ENCODE results near the gene USP25.

USP25 gene

DNA sequence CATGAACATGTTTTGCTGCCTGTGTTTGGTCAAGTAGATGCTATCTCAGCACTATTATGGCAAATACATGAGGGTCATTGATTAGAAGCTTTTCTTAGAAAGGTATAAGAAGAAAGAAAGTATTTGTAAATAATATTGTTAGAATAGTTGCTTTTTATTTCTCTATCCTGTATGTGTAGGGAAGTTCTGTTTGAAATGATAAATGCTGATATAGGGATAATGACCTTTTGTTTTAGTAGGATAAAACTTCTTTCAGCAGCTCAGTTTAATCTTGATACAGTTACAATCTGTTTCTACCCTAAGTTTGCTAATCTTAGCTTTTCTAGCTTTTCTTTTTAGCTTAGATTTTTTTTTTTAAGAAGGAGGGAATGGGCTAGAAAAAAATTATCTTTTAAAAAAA, 63.3 kb downstream of the USP25 start:
- Histone ChIP-seq H3K27ac (ENCODE audit: low read length) (no peak overlapping the region), H2AFZ (ENCODE audit: low read depth, low read length) (no peak overlapping the region), H3K4me1 (ENCODE audit: low read length) (no peaks in the 10 kb centered on the region), H4K20me1 (ENCODE audit: insufficient read depth, low read length) (no peaks in the 10 kb centered on the region), H3K4me2 (ENCODE audit: low read length) (no peak overlapping the region), H3K9me3 (ENCODE audit: insufficient read depth, low read length) (no peaks in the 10 kb centered on the region), H3K4me3 (ENCODE audit: low read length) (no peak overlapping the region), H3K27me3 (ENCODE audit: low read depth, low read length) (no peaks in the 10 kb centered on the region), H3K9ac (ENCODE audit: low read length) (no peak overlapping the region), H3K36me3 (replicated peaks; ENCODE audit: low read depth, low read length) (no peaks in the 10 kb centered on the region), H3K79me2 (ENCODE audit: low read length) (no peaks in the 10 kb centered on the region)
- TF ChIP-seq, protein P1, sequence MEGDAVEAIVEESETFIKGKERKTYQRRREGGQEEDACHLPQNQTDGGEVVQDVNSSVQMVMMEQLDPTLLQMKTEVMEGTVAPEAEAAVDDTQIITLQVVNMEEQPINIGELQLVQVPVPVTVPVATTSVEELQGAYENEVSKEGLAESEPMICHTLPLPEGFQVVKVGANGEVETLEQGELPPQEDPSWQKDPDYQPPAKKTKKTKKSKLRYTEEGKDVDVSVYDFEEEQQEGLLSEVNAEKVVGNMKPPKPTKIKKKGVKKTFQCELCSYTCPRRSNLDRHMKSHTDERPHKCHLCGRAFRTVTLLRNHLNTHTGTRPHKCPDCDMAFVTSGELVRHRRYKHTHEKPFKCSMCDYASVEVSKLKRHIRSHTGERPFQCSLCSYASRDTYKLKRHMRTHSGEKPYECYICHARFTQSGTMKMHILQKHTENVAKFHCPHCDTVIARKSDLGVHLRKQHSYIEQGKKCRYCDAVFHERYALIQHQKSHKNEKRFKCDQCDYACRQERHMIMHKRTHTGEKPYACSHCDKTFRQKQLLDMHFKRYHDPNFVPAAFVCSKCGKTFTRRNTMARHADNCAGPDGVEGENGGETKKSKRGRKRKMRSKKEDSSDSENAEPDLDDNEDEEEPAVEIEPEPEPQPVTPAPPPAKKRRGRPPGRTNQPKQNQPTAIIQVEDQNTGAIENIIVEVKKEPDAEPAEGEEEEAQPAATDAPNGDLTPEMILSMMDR (IDR thresholded peaks at IDR 0.05; ENCODE audit: low read depth, low read length), result no peak
- TF ChIP-seq EZH2phosphoT487 (IDR thresholded peaks at IDR 0.05; ENCODE audit: low read depth), result no peak

DNA sequence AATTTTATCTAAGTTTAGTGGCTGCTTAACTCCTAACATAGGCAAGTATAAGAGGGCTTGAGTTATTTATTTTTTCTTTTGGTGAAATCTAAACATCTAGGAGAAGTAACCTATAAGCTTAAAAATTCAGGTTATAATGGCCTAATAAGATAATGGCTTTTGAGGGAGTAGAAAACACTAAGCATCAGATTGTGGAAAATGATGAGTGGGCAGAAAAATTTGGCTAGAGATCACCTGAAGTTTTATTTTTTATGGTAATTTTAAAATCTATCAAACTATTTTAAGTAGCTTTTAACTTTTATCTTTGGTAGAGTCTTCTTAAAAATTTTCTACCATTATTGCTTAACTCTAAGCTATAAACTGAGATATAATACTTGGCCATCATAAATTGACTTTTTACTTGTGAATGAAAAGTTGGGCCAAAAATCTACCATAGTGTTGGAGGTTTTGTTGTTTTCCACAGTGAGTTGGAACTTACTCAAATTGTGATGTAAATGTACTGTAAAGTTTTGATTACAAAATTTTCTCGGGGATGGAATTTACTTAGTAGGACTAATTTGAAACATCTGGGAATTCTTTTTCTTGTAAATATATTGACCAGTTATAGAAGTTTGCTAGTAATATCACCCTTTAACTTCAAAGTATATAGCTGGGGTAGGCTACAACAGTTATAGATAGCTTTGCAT, 63.9 kb downstream of the USP25 start:
- Histone ChIP-seq H3K36me3 (replicated peaks; ENCODE audit: low read depth, low read length) (no peaks in the 10 kb centered on the region), H2AFZ (ENCODE audit: low read depth, low read length) (no peak overlapping the region), H4K20me1 (ENCODE audit: insufficient read depth, low read length) (no peaks in the 10 kb centered on the region), H3K4me3 (ENCODE audit: low read length) (no peak overlapping the region), H3K27ac (ENCODE audit: low read length) (no peak overlapping the region), H3K79me2 (ENCODE audit: low read length) (no peaks in the 10 kb centered on the region), H3K4me1 (ENCODE audit: low read length) (no peaks in the 10 kb centered on the region), H3K9ac (ENCODE audit: low read length) (no peak overlapping the region), H3K4me2 (ENCODE audit: low read length) (no peak overlapping the region), H3K27me3 (ENCODE audit: low read depth, low read length) (no peaks in the 10 kb centered on the region), H3K9me3 (ENCODE audit: insufficient read depth, low read length) (no peaks in the 10 kb centered on the region)
- no peak for TF ChIP-seq EZH2phosphoT487 (IDR thresholded peaks at IDR 0.05; ENCODE audit: low read depth)
- TF ChIP-seq, protein P1 (IDR thresholded peaks at IDR 0.05; ENCODE audit: low read depth, low read length), result no peak

DNA sequence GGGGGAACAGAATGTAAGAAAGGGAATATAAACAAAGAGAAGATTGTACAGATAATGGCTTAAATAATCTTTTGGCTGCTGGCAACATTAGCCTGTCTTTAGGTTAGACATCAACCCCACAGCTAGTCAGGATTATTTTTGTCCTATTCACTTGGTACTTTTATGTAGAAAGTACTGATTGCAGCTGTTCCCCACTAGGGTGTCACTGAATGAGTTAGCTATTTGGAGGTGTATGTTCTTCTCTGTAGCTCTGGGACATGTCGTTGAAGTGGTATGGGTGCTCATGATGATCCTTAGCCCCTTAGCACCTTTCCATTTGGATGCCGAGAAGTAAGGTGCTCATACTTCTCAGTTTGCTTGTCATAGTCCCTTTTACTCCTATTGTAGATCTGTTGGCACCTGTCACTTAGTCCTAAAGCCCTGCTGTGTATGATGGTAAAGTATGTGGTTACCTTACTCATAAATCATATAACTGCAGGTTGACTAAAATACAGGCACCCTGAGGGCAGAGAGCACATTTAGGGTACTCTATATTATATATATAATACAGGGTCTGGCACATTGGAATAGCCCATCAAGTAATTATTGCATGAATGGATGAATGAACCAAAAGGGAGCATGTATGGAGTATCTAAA, 64.6 kb downstream of the USP25 start:
- Histone ChIP-seq H3K4me3 (ENCODE audit: low read length) (no peak overlapping the region), H3K9ac (ENCODE audit: low read length) (no peak overlapping the region), H2AFZ (ENCODE audit: low read depth, low read length) (no peak overlapping the region), H3K4me1 (ENCODE audit: low read length) (no peaks in the 10 kb centered on the region), H3K27me3 (ENCODE audit: low read depth, low read length) (no peaks in the 10 kb centered on the region), H3K4me2 (ENCODE audit: low read length) (no peak overlapping the region), H3K36me3 (replicated peaks; ENCODE audit: low read depth, low read length) (no peaks in the 10 kb centered on the region), H3K27ac (ENCODE audit: low read length) (no peak overlapping the region), H4K20me1 (ENCODE audit: insufficient read depth, low read length) (no peaks in the 10 kb centered on the region), H3K79me2 (ENCODE audit: low read length) (no peaks in the 10 kb centered on the region), H3K9me3 (ENCODE audit: insufficient read depth, low read length) (no peaks in the 10 kb centered on the region)
- no peak for TF ChIP-seq EZH2phosphoT487 (IDR thresholded peaks at IDR 0.05; ENCODE audit: low read depth)
- TF ChIP-seq, protein P1 (IDR thresholded peaks at IDR 0.05; ENCODE audit: low read depth, low read length), result no peak

DNA sequence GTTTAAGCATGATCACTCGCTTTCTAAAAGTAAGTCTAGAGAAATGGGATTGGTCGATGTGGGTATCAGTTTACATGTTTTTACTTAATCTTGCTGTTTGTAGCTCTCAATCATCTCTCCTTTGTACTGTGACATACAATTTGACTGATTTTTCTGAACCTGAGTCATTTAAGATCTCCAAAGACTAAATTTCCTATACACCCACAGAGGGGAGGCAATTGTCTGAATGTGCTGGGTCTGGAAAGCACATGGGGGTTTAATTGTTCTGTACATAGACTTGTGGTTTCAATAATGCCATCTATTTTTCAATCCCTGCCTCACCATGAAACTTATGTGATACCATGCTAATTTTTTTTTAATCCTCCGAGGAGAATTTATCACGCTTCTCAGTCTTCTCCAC, 65.8 kb downstream of the USP25 start:
- no peaks in the 10 kb centered on the region for H3K36me3 ChIP-seq (replicated peaks; ENCODE audit: low read depth, low read length)
- H4K20me1 ChIP-seq (ENCODE audit: insufficient read depth, low read length), result no peaks in the 10 kb centered on the region
- H3K27me3 ChIP-seq (ENCODE audit: low read depth, low read length), result no peaks in the 10 kb centered on the region
- no peak overlapping the region for H2AFZ ChIP-seq (ENCODE audit: low read depth, low read length)
- H3K4me2 ChIP-seq (ENCODE audit: low read length), result no peak overlapping the region
- H3K4me1 ChIP-seq (ENCODE audit: low read length), result no peaks in the 10 kb centered on the region
- H3K9me3 ChIP-seq (ENCODE audit: insufficient read depth, low read length), result no peaks in the 10 kb centered on the region
- no peak overlapping the region for H3K27ac ChIP-seq (ENCODE audit: low read length)
- no peak overlapping the region for H3K9ac ChIP-seq (ENCODE audit: low read length)
- no peaks in the 10 kb centered on the region for H3K79me2 ChIP-seq (ENCODE audit: low read length)
- no peak for TF ChIP-seq EZH2phosphoT487 (IDR thresholded peaks at IDR 0.05; ENCODE audit: low read depth)
- TF ChIP-seq, protein P1 (IDR thresholded peaks at IDR 0.05; ENCODE audit: low read depth, low read length), result no peak
- H3K4me3 ChIP-seq (ENCODE audit: low read length), result no peak overlapping the region

All from OCI-LY3 (cell line).